AG09319 (cell line): ENCODE results near the gene COL26A1.

Source experiments
- DNase-seq: peaks from one replicate; pipeline ENCODE4 v3.0.0-alpha.2; 2010; ENCODE audit warnings: low read depth; ENCODE audit errors: extremely low read depth
- TF ChIP-seq, protein P1 (sequence below): IDR thresholded peaks from 2 replicates; pipeline ENCODE4 v1.5.1; 2011; ENCODE audit warnings: low read depth, mild to moderate bottlenecking, inconsistent platforms, low read length, moderate library complexity

Gene COL26A1

DNA sequence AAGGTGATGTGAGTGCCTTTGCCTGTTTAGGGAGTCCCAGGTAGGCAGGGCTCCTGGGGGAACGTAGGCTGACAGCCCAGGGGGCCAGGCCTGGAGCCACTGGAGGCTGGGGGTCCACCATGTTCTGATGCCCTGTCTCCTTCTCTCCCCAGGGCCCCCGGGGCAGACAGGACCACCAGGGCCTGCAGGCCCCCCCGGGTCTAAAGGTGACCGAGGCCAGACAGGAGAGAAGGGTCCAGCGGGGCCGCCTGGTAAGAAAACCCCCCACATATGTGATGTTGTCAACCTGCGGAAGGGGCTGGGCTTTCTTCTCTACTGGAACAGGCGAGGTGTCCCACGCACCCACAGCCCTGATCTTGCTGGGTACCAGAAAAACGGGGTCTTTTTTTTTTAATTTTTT lies 181.2 kb downstream of the COL26A1 start:
- no peak for DNase-seq
- TF ChIP-seq, protein P1, sequence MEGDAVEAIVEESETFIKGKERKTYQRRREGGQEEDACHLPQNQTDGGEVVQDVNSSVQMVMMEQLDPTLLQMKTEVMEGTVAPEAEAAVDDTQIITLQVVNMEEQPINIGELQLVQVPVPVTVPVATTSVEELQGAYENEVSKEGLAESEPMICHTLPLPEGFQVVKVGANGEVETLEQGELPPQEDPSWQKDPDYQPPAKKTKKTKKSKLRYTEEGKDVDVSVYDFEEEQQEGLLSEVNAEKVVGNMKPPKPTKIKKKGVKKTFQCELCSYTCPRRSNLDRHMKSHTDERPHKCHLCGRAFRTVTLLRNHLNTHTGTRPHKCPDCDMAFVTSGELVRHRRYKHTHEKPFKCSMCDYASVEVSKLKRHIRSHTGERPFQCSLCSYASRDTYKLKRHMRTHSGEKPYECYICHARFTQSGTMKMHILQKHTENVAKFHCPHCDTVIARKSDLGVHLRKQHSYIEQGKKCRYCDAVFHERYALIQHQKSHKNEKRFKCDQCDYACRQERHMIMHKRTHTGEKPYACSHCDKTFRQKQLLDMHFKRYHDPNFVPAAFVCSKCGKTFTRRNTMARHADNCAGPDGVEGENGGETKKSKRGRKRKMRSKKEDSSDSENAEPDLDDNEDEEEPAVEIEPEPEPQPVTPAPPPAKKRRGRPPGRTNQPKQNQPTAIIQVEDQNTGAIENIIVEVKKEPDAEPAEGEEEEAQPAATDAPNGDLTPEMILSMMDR: no peak

DNA sequence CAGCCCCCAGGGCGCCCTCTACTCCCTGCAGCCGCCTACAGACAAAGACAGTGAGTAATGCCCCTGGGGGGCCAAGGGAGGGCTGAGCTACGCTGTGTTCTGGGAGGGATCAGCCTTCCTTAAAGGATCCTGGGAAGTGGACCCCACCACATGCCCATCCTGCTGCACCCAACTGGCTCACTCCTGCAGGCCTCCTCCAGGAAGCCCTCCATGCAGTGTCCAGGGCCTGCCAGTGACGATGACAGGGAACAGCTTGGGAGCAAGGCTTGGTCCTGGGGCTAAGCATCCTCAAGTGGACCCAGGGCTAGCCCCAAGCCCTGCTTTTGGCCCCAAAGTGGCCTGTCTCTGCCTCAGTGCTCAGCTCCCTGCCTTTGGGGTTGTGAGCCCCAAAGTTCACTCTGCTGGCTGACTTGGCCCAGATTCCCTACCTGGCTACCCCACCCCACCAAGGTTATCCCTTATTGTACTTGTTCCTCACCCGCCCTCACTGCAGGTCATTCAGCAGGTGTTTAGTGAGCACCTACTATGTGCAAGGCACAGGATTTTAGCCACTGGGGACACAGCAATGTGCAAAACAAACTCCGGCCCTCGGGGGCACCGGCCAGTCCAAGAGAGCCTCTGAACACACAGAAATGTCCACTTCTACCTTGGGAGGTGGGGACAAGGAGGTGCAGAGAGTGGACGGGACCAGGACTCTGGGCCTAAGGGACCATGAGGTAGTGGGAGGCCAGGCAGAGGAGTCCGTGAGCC lies 182.9 kb downstream of the COL26A1 start:
- no peak for DNase-seq
- TF ChIP-seq, protein P1: no peak

DNA sequence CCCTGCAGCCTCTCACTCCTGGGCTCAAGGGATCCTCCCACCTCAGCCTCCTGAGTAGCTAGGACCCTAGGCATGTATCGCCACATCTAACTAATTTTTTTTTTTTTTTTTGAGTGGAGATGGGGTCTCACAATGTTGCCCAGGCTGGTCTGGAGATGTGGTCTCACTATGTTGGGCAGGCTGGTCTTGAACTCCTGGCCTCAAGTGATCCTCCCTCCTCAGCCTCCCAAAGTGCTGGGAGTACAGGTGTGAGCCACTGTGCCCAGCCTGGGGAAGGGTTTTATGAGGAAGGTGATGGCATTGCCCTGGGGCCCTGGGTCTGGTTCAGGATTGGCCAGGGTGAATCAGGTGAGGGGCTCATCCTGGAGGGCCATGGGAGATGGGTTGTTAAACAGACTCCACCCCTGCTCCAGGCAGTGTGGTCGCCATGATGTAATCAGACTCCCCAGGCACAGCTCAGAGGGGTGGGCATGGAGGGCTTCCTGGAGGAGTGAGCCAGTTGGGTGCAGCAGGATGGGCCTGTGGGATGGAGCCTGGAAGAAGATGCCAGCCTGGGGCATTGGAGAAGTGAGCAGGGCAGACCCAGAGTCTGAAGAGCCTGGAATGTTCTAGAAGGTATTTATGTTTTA lies 183.7 kb downstream of the COL26A1 start:
- DNase-seq: no peak
- TF ChIP-seq, protein P1: no peak

DNA sequence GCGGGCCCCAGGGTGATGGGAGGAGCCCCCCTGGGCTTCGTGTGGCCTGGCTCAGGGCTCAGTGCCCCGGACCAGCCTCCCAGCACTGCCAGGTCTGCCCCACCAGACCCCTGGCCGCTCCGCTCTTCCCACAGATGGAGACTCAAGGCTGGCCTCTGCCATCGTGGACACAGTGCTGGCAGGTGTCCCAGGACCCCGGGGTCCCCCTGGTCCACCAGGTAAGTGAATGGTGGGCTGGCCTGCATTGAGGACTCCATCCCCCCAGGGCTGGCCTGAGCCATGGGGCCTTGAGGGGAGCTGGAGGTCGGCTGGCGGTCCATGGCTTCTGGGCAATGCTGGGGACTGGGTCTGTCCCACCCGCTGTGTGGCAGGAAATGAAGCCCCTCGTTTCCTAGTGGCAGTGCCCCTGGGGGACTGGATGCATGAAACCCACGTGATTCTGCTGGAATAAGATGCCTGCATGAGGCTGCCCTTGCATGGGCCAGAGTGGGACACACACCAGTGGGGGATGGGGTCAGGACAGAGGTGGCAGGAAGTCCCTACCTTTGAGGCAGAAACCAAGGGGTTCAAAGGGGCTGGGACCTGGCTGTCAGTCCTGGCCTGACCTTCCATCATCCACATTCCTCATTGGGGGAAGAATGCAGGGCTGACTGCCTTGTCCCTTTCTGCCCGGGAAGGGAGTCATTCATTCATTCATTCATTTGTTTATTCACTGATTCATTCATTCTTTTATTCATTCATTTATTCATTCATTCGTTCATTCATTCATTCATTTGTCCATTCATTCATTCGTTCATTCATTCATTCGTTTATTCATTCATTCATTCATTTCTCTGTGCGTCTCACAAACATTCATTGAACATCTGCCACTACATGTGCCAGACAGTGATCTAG lies 184.6 kb downstream of the COL26A1 start:
- TF ChIP-seq, protein P1: no peak
- DNase-seq: no peak

DNA sequence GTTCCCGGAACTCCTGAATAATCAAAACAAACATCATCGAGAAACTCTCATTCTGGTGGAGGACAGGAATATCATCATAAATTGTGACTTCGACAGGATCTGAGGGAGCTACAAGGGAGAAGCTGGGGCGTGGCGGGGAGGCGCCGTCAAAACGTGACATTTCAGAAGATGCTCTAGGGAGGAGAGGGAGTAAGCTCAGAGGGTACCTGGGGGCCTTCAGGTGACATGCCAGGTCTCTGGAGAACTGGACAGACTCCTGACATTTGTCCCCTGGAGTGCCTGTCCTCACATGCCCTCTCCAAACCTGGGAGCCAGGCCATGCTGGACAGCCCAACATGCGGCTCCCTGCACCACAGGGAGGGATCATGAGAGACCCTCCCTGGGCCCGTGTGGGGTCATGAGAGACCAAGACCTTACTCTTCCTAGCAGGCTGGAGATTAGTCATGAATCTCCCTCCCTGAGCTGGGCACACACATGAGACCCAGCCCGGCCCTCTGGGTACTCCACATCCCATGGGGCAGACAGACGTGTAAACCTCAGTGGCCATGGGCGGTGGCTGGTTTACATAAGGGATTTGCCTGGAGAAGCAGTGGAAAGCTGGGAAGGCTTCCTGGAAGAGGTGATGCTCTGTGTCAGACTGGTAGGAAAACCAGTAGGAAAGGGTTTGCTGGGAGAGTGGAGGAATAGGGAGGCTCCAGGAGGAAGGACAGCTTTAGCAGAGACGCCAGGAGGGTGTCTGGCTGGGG lies 185.4 kb downstream of the COL26A1 start:
- TF ChIP-seq, protein P1: no peak
- DNase-seq: no peak

DNA sequence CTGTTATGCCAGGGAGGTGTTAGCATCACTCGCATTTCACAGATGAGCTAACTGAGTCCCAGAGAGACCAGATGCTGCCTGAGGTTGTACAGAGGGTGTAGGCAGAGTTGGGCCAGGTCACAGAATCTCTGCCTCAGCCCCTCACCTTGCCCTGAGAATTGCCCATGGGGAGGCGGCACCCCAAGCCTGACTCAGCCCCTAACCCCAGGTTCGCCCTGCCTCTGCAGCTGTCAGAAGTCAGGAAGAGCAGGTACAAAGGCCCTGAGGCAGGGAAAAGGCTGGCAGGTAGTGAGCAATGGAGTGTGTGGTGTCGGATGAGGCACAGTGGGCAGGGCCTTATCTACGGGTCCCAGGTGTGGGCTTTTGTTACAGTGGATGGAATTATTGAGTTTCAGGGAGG lies 187.1 kb downstream of the COL26A1 start:
- no peak for DNase-seq
- TF ChIP-seq, protein P1: no peak
